ENCODE measurements around the gene TSHZ2.
"Not testable (repeated sequence)": the region's sequence is repeated elsewhere in the genome, so short reads cannot be mapped to it uniquely, and the experiment has no call there.

The TSHZ2 gene

DNA sequence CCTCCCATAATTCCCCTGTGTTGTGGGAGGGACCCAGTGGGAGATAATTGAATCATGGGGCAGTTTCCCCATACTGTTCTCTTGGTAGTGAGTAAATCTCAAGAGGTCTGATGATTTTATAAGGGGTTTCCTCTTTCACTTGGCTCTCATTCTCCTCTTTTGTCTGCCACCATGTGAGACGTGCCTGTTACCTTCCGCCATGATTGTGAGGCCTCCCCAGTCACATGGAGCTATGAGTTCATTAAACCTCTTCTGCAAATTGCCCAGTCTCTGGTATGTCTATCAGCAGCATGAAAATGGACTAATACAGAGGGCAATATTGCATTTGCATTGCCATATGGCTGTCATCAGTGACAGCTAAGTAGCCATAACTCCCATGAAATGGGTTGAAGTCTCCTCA is 558.3 kb downstream of the TSHZ2 start:
- no peak for DNase-seq

DNA sequence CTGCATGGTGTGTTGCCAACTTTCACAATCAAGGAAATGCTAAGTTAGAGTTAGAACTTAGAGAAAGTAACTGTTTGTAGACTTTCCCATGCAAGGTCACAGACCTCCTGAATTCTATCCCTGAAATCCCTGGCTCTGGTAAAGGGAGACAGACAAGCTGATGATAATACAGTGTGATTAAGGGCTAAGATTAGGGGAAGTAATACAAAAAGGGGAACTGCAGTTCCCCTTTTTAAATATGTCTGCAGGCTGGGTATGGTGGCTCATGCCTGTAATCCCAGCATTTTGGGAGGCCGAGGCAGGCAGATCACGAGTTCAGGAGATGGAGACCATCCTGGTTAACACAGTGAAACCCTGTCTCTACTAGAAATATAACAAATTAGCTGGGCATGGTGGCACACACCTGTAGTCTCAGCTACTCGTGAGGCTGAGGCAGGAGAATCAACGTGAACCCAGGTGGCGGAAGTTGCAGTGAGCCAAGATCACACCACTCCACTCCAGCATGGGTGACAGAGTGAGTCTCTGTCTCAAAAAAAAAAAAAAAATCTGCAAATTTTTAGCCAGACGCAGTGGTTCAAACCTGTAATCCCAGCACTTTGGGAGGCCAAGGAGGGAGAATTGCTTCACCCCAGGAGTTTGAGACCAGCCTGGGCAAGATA is 560.6 kb downstream of the TSHZ2 start:
- not testable (repeated sequence) for DNase-seq

DNA sequence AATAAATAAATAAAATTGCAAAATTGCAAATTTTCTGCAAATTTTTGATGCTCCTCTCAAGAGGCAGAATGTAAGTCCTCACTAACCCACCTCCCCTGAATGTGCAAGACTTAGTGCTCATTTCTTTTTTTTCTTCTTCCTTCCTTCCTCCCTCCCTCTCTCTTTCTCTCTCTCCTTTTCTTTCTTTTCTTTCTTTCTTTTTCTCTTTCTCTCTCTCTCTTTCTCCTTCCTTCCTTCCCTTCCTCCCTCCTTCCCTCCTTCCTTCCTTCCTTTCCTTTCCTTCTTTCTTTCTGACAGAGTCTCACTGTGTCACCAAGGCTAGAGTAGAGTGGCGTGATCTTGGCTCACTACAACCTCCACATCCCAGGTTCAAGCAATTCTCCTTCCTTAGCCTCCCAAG is 561.3 kb downstream of the TSHZ2 start:
- no peak for DNase-seq

DNA sequence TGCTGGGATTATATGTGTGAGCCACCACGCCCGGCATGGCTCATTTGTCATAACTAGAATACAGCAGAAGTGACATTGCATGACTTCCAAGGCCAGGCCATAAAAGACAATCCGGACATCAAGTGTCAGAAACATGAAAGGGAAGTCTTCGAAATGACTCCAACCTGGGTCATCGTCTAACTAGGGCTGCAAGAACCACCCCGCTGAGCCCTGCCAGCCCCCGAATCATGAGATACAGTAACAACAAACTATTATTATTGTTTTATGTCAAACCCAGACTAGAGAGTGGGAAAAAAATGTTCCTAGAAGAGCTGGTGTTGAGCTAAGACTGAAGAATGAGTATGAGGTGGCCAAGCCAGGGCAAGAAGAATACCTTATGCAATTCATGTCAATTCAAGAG is 561.9 kb downstream of the TSHZ2 start:
- no peak for DNase-seq

DNA sequence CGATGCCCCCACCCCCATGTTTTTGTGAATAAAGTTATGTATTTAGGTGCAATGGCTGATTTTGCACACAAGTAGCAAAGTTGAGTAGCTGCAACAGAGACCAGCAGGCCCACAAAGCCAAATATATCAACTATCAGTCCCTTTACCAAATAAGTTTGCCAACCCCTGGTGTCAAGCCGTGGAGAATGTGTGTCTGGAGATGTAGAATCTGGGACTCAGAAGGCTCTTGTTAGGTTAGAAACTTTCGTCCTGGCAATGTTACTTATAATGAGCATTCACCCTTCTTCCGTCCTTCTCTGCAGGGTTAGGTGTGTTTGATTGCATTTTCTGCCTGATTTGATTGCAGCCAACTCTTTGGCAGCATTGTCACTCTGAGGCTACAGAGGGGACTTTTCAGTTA is 563.7 kb downstream of the TSHZ2 start:
- no peak for DNase-seq

DNA sequence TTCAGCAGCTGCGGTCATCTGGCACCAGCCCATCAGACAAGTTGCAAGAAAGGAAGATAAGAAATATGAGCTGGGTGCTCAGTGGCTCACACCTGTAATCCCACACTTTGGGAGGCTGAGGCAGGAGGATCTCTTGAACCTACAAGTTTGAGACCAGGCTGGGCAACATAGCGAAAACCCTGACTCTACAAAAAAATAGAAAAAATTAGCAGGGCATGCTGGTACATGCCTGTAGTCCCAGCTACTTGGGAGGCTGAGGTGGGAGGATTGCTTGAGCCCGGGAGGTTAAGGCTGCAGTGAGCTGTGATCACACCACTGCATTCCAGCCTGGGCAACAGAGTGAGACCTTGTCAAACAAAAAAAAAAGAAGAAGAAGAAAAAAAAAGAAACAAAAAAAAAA is 564.2 kb downstream of the TSHZ2 start:
- not testable (repeated sequence) for DNase-seq

- no peak for DNase-seq
Measured at GRCh38 chr20:53539516-53539915, 567.4 kb downstream of the TSHZ2 start.

Data from stimulated activated CD8-positive, alpha-beta memory T cell treated with anti-CD3 and anti-CD28 coated beads, Interleukin-4, amount 100 ng/mL, for 48 hours (primary cell).